ENCODE data around the gene NKX6-1. TPM values are rescaled to one million over a fixed set of nuclear protein-coding genes. Genes with fewer than 3 reads are reported as not detected.

Gene NKX6-1
- not detected in 2 replicates for total RNA-seq

DNA sequence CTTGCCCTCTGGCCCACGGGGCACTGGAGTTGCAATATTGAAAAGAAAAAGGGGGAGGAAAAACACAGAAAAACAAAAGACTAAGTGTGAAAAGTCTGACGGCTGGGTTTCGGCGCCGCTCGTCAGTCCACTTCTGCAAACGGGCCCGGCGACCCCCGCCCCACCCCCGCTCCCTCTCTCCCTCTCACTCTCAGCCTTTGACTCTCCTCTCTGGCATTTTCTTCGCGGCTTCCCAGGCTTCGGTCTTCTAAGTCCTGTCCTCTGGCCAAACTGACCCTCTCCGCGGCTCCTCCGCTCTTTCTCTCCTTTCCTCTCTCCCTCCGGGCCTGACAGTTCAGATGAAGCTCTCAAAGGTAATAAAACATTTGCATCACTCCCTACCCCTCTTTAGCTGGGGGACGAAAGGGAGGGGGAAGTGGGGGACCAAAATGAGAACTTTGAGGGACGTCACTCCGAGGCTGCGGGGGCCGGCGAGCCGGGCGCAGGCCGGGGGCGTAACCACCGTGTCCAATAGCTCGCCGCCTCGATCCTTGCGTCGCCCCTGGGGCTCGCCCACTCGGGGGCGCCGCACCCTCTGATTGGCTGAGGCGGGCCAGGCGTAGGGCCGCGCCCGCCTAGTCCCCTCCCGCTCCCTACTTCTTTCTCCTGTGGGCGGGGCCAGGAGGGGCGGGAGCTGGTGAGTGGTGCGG lies at the start of gene NKX6-1:
Gene NKX6-1, minus strand, starts transcription at position 358 of the 689 bp plus-strand sequence. CDS start 1,064 bp downstream, outside the sequence.

Other genes with a start within 250 kb of the NKX6-1 start
- gene CDS1, start 83.8 kb upstream of the NKX6-1 start, total RNA-seq, result under 0.01 and 0.36 TPM in 2 replicates